NCI-H1417 (cell line): ENCODE data around the gene ERC1.
"Not testable (repeated sequence)": the region's sequence is repeated elsewhere in the genome, so short reads cannot be mapped to it uniquely, and the experiment has no call there.

Source experiments
- DNase-seq, 3 experiments: peaks; one replicate each; lab custom pipeline; 2025; lab: John Stamatoyannopoulos, UW

ERC1 gene

DNA sequence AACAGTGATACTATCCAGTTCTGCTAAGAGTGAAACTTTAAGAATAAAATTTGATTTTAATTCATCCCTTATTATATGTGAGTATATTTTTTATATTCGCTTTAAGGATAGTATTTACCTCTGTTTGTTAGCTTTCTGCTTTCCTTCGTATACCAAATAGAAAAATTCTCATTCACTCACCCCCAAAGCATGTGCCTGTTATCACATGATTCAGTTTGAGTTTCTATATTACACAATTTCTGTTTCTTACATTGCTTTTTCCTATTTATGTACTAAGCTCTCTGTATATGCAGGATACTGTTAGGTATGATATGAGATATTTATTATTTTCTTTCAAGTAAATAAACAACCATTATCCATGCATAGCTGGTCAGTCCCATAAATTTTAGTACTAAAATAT lies 328.2 kb downstream of the ERC1 start:
- DNase-seq: no peak

DNA sequence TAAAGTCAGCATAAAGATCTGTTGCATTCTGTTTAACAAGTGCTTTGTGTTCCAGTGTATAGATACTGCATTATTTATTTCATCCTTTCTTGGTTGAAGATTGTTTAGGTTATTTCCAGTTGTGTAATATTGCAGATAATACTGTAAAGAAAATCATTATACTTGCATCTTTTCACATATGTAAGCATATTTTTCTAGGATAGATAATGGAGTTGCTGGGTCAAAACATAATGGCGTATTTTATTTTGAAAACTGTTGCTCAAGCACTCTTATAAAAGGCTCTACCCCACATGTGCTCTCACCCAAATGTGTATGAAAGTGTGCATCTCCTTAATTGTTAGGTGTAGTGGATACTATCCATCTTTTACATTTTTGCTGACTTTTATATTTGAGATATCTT lies 329.0 kb downstream of the ERC1 start:
- no peak for DNase-seq

DNA sequence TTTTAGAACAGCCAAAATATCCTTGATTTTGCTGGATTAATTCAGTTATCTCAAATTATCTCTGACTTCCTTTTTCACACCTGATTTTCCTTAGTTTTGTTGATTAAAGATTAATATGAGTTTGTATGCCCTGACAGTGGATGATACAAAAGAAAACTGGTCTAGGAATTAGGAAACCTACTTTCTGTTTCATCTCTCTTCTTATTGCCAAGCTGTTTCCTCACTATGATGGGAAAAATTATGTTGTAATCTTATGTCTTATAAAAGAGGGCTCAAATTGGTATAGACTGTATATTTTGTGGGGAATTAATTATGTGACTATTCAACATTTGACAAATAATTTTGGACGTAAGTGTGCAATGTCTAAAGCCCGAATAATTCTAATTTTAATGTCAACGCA lies 331.8 kb downstream of the ERC1 start:
- no peak for DNase-seq

DNA sequence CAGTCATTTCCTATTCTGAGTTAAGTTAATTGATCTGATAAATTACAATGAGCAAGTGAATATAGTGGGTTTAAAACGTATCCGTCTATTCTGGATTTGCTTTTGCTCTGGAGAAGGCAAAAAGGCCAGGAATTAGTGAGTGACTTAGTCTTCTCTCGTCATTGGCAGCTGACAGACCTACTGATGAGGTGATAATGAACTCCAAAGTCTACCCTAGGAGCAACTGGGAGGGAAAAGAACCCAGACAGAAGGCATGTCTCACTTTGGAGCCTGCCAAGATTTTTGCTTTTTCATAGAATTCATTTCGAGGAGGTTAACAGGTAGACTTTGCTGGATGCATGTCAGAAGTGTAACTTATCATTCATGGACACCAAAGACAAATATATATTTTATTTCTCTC lies 333.1 kb downstream of the ERC1 start:
- no peak for DNase-seq

DNA sequence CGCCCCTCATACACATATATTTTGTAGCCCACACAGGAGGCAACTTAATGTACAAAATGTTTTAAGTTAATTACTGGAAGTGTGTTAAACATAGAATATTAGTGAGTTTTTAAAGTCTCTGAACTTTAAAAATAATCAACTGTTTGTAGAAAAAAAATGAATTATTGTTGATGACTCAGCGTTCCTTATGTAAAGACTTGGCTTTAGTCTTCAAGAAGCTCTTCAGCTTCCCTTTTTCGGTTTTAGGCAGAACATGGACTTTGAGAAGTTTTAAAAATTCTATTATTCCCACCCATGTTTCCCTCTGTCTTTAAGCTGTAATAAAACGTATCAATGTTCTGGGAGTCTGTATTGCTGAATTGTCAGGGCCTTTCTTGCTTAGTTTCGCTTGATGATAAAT lies 333.9 kb downstream of the ERC1 start:
- no peak for DNase-seq

DNA sequence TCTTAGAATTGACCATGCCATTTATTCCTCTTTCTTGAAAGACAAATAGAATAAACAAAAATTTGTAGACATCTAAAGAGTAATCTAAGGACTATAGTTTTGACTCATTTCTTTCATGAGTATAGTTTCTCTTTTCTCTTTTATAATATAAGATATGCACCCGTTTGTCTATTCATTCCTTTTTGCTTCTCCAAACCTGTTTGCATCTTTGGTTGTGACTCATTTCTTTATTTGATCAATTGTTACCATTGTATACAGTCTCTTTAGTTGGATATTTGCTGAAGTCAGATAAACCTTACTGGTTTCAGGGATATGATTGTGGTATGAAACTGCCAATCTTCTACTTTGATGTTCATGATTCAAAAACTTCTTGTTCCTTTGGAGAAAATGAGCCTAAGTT lies 334.6 kb downstream of the ERC1 start:
- DNase-seq: no peak

DNA sequence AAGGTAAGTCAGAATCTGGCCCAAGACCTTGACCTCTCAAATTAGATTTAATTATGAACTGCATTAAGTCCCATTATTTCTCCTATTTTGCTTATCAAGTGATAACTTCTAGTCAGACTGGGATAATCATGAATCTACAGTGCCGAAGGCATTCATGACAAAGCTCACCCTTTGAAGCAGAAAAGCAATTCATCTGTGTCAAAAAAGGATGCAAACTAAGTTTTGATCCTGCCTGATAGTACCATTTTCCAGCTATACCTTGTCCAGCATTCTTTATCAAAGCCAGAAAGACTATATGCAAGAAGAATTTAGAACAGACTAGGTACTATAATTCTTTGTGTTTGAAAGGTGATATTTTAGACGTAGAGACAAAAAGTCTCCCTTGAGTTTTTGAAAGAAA lies 335.2 kb downstream of the ERC1 start:
- no peak for DNase-seq

DNA sequence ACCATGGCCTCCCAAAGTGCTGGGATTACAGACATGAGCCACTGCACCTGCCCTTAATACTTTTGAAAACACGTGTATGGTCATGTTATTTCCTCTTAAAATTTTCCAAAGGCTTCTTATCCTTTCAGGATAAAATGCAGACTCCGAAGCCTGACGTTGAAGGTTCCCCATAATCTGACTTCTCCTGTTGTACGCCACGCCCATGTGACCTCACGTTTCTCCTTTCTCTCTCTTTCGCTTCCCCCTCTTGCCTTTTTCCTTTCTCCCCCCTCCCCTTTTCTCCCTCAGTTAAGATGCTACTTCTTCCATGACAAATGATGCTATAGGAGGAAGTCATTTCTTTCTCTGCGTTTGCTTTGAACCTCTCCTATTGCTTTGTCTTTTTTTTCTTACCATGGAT lies 337.4 kb downstream of the ERC1 start:
- DNase-seq: no peak

DNA sequence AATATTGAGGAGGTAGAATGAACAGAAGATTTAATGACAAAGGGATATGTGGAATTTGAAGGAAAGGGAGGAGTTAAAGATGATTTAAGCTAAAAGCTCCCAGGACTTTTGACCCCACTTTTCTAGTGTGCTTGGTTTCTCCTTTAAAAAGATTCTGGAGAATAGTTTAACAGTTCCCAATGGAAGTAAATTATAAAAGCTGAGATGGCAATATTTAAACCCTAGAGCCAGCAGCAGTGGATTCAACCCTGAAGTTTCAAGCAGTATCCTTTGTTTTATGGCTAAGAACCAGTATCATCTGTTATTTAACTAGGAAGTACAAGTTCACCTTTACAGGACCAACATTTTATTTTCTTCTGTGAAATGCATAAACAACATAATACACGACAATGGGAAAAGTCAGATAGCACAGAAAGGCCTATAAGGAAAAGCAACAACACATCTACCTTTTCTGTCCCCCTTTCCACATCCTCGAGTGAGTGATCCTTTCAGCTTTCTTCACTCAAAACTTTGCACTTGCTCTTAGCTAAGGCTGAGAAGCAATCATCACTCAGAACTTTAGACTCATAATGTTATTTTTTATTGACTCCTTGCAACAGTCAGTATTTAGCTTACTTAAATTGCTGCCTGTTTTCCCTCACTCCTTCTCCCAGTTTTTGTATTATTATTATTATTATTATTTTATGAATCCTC lies 338.9 kb downstream of the ERC1 start:
- no peak for DNase-seq

DNA sequence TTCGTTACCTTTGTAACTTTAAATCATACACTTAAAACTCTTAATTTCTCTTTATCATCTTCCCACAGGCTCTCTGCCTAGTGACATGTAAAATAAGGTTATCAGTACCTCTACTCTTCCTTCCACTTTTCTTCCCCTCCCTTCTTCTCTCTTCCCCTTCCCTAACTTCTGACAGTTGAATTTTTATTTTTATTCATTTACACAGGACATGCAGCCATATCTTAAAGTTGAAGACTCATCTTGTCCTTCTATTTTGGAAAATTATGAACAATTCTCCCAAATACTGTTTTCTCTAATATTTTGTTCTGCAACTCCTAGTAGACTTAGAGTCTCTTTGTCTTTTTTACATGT lies 339.4 kb downstream of the ERC1 start:
- DNase-seq: no peak

DNA sequence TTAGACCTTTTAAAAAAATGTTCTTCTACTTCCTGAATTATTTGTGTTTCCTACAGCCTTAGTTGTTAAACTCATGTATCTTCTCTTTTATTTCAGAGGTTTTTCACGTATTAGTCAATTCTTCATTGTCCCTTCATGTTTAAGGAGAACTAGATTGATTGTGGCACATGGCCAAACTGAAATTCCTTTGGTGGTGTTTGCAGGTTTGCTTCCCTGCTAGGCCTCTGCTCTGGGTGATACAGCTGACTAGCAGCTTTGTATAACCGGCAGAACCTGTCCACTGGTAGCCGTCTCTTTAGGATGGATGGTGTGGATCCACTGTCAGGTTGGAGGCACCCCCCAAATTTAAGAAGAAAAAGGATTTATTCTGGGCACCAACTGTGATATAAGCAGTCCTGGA lies 341.3 kb downstream of the ERC1 start:
- no peak for DNase-seq

DNA sequence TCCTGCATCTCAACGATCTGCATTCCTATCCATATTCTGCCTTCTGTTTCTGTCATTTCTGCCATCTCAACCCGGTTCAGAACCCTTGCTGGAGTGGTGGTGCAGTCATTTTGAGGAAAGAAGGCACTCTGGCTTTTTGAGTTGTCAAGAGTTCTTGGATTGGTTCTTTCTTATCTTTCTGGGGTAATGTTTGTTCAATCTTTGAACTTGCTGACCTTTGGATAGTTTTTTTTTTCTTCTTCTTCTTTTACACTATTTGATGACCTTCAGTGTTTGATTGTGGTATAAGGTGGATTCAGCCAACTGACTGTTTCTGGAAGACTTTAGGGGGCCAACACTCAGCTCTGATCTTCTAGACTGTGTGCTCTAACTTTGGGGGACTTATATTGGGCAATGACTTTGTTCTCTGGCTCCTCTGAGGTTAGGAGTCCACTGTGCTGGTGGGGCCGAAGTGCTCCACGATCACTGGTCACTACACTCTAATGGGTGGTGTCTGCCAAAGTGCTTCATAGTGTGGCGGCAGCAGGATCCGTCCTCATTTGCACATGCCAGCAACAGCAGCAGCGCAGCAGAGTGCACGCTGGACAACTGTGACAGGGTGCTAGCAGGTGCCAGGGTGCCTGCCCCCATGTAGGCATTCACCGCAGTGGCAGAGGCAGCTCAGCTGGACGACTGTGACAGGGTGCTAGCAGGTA lies 347.6 kb downstream of the ERC1 start:
- no peak for DNase-seq

DNA sequence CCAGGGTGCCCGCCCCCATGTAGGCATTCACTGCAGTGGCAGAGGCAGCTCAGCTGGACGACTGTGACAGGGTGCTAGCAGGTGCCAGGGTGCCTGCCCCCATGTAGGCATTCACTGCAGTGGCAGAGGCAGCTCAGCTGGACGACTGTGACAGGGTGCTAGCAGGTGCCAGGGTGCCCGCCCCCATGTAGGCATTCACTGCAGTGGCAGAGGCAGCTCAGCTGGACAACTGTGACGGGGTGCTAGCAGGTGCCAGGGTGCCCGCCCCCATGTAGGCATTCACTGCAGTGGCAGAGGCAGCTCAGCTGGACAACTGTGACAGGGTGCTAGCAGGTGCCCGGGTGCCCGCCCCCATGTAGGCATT lies 348.1 kb downstream of the ERC1 start:
- DNase-seq: not testable (repeated sequence)

DNA sequence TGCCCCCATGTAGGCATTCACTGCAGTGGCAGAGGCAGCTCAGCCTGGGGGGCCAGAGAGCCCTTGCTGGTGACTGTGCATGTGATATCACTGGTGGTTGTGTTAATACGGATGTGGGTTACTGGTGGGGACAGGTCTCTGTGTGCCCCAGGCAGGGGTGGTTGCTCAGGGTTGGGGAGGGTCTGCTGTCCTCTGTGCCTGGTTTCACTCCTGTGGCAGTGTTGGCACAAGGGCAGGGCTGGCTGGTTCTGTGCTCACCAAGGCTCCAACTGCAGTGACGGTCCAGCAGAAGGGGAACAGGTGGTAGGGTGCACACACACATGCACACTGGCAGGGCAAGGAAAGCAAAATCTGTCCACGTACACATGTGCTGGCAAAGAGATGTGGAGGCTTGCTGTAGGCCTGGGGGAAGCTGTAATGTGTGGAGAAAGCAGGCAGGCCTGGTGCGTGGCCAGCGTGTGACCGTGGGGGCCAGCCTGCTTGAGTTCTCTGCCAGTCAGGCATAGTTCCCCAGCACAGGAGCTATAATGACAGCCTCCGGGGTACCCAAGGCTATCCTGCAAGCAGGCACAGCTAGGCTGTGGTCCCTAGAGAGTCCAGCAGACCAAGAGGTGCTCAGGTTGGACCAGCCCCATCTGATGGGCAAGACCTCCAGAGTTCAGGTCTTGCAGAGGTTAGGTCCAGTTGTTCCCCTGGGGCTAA lies 348.7 kb downstream of the ERC1 start:
- DNase-seq: no peak

DNA sequence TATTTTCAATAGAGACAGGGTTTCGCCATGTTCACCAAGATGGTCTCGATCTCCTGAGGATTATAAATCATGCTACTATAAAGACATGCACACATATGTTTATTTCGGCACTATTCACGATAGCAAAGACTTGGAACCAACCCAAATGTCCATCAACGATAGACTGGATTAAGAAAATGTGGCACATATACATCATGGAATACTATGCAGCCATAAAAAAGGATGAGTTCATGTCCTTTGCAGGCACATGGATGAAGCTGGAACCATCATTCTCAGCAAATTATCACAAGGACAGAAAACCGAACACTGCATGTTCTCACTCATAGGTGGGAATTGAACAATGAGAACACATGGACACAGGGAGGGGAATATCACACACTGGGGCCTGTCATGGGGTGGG lies 350.2 kb downstream of the ERC1 start:
- not testable (repeated sequence) for DNase-seq

DNA sequence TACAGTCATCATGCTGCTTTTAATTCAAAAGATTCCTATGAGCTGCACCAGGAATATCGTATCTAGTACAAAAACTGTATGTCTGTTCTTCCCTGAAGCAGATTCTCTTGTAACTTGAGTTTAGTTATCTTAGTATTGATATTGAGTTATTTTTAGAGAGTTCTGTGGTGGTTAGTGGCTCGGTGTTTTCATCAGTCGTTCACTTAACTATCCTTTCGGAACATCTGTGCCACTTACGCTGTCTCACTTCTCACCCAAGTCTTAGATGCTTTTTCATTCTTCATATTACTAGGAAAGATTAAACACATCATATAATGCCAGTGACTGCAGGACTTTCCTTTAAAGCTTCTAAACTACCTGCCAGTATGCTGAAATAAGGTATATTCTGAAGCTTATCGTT lies 352.4 kb downstream of the ERC1 start:
- DNase-seq: no peak

DNA sequence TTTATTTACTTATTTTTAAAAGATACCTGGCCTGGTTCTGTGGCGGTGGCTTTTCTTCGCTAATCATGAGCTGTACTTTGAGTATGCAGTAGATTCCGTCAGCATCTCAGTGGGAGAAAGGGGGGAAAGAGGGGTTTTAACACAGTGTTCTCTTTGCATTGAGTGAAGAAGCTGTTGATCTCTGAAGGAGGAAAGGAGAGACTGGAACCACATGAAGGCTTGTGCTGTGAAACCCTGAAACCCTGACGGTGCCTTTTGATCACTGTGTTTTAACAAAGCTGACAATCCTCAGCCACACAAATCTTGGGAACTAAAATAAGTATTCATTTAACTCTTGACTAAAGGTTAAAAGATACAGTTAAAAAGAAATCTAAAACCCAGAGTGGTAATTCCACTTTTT lies 353.2 kb downstream of the ERC1 start:
- DNase-seq: no peak

DNA sequence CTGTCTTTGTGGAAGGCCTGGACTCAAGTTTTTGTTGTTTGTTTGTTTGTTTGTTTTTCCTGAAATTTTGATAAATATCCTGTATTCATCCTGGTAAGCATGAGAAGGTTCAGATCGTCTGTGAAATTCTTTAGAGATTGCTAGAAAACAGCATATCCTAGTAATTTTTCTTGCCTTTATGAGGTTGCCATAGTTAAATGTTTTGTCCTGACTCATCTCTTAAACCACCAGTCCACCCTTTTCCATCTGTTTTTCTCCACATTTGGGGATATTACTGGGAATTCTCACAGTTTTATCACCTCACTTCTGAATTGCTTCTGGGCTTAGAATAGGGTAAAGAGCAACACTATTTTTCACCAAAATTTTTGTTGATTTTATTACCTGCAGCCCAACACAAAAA lies 355.1 kb downstream of the ERC1 start:
- DNase-seq: no peak

DNA sequence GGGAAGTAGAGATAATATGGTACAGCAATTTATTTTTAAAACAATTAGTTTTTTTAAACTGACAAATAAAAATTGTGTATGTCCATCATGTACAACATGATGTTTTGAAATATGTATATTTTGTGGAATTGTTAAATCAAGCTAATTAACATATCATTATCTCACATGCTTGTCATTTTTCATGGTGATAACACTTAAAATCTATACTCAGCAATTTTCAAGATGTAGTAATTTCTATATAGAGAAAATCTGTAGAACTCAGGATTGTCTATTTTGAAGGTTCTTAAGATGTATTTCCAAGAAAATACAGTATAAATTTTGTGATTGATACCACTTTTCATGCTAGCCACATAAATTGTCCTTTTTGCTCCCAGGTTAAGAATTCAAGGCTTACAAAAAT lies 356.3 kb downstream of the ERC1 start:
- no peak for DNase-seq

DNA sequence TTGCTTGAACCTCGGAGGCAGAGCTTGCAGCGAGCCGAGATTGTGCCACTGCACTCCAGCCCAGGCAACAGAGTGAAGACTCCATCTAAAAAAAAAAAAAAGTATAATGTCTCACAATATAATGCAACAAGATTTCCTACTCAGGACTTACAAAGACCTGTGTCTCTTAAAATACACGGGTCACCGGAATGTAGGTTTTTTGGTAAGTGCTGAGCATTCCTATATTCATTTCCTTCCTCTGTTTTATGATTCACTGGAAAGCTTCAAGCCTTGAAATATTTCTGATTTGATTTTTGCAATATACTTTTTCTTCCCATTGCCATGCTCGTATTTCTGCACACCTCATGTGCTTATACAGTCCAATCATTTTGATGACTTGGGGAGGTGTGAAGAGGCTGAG lies 357.6 kb downstream of the ERC1 start:
- no peak for DNase-seq

DNA sequence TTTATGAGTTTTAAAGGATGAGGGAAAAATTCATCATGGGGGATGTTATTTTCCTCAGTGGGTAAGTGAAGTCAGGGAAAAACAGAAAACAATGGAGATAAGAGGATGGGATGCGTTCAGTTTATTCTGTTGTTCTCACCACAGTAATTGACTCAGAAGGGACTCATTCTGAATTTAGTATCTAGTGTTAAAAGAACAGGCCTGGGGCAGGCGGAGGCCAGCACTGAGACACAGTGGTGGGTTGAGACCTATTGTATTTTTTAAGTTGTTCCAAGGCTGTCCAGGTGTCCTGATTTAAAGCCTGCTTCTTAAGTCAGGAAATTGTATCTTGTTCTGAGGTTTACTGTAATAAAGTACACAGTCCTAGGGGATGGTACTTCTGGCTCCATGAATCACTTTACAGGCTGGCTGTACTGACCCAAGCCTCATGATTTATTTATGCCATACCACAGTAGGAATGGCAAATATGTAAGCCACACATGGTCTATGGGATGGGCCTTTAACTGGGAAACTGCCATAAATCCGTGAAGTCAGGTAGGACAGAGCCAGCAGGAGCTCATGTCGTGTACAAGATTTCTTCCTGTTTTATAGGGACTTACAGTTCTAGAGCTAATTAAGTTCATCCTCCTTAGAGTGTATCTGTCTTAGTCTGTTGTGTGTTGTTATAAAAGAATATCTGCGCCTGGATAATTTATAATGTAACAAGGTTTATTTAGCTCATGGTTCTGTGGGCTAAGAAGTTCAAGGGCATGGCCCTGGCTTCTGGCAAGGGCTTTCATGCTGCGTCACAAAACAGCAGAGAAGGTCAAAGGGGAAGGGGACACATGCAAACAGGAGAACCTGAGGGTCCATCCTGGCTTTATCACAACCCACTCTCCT lies 359.3 kb downstream of the ERC1 start:
- DNase-seq: no peak

DNA sequence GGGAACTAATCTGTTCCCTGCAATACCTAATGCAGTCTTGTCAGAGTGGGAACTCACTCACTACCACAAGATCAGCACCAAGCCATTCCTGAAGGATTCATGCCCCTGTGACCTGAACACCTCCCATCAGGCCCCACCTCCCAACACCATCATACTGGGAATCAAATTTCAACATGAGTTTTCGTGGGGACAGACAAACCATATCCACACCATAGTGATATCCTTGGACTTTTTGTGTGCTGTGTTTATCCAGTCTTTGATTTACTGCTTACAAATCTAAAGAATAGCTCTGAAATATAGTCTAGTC lies 359.9 kb downstream of the ERC1 start:
- no peak for DNase-seq

DNA sequence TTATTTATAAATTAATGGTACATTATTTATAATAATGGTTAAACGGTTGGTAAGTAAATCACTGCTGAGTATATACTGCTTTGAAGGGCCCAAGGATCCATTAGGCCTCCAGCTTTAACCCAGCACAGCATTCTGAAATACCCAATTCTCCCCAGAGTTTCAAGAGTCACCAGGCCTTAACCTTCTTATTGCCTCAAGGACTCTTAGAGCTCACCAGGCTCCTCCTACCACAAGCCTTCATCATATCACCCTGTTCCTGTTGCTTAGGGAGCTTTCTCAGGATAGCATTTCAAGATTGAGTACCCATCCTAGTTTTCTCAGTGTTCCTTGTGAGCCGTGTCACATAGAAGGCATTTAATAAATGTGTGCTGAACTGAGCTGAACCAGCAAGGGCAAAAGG lies 360.9 kb downstream of the ERC1 start:
- no peak for DNase-seq
